SKM-1 treated with dmso at 0.1 percent for 144 hours (cell line): ENCODE measurements around the gene TECPR1.

Experiments used
- DNase-seq: peaks from one replicate; lab custom pipeline; 2025; ENCODE audit not compliant: unreplicated experiment; lab: John Stamatoyannopoulos, UW

Gene TECPR1

DNA sequence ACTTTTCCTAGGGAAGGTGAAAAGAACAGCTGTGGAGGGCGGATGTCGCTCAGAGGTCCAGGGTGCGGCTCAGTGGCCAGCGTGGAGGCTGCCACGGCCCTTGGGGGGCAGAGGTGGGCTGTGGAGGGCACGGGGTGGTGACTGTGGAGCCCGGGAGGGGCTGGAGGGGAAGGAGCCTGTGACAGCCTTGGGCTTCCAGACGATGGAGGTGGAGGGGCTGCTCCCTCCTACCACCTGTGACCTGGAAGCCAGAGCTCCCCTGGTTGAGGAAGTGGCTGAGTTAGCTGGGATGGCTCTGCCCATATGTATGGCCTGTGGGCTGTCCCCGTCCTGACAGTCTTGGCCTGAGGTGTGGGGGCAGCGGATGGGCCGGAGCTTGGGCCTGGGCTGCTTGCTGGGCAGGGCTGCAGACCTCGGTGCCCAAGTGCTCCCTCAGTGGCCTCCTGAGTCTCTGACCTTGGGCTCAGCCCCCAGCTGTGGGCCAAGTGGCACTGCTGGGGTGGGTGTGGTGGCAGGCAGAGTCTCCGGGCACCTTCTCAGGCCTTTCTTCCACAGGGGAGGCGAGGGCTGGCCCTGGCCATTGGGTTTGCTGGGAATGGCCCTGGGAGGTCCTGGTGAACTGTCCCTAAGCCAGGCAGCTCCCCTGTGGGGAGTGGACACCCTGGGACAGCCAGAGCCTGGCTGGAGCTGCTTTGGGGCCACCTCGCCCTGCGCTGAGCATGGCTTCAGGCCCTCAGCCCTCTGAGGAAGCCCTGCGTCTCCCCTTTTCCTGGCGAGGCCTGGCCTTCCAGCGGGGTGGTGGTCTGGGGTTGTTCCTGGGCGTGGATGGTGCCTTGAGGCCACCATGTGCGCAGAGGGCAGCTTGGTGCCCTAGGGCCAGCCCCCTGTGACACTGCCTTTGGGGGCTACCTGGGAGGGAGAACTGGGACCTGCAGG, 33.4 kb upstream of the TECPR1 start:
- no peak for DNase-seq

GRCh38 chr7:98284335-98285036, 32.5 kb upstream of the TECPR1 start:
- DNase-seq: no peak

DNA sequence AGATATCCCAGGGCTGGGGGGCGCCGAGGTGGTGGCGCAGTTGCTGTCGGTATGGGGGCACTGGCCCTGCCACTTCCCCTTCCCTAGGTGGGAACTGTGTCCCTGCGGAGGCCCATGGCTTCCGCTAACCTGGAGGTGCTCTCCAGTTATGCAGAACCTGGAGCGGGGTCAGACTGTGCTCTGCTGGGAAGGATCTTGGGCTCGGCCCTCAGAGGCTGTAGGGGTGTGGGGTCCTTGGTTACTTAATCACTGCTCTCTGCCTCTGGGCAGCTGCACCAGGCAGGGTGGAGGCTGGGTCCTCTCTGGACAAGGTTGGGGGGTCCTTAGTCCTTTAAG, 31.8 kb upstream of the TECPR1 start:
- no peak for DNase-seq

GRCh38 chr7:98283127-98283886, 31.3 kb upstream of the TECPR1 start:
- DNase-seq: peak; percentile 96

DNA sequence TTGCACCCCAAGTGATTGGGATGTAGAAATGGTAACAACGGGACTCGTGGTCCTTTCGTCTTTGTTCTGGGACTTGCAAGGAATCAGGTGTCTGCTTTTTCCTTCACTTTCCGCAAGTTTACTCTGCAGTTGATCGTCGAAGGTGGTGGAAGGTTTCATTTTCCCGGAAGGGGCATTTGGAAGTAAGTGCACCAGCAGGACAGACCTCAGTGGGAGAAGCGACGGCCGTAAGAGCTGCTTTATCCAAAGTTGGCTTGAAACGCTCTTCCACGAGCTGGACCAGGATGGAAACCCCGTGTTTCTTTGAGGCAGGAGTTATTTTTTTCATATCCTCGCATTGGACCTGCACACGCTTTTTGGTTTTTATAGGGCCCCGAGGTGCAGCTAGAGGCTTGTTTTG, 30.7 kb upstream of the TECPR1 start:
- no peak for DNase-seq

GRCh38 chr7:98281757-98282606, 29.9 kb upstream of the TECPR1 start:
- no peak for DNase-seq

GRCh38 chr7:98280791-98281756, 29.0 kb upstream of the TECPR1 start, which contains the start of gene BRI3:
Gene BRI3 (plus strand): TSS chr7:98281686. CDS start chr7:98281796, 110 bp downstream.
- peak; percentile 75 for DNase-seq

DNA sequence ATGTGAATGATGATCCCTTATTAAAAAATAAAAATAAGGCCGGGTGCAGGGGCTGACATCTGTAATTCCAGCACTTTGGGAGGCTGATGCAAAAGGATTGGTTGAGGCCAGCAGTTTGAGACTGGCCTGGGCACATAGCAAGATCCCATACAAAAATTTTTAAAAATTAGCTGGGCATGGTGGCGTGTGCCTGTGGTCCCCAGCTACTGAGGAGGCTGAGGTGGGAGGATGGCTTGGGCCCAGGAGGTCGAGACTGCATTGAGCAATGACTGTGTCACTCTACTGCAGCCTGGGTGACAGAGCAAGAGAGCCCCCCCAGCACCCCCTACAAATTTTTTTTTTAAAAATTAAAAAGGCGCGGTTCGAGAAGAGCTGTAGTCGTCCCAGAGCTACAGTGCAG, 28.3 kb upstream of the TECPR1 start:
- no peak for DNase-seq

DNA sequence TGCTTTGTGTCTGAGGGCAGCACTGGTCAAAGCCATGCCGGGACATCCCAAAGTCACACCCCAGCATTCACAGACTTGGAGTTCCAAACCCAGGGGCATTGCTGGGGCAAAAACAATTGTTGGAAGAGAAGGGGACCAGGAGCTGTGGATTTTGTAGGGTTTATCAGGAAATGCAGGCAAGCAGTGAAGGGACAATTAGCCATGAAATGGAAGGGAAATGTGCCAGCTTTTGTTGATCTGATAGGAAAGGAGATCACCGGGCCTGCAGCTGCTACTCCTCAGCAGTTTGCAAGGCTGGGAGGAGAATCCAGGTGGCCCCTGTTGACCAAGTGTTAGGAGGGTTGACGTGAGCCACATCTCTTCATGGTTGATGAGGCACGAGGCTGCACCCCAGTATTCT, 26.9 kb upstream of the TECPR1 start:
- no peak for DNase-seq

DNA sequence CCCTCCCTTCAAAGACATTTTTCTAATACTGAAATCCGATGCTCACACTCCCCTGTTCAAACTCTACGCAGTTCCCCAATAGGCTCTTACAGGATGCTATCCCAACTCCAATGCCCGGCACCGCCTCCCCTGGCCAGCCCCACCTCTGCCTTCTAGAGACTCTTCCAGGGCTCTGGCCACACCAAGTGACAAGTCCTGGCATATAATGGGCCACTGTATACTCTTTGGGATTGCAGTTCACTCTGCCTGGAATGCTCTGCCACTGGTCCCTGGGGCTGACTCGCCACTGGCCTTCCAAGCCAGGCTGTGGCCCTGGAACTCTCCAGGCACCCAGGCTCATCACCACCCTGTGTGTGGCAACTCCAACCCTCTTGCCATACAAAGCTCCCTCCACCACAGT, 26.4 kb upstream of the TECPR1 start:
- DNase-seq: no peak

DNA sequence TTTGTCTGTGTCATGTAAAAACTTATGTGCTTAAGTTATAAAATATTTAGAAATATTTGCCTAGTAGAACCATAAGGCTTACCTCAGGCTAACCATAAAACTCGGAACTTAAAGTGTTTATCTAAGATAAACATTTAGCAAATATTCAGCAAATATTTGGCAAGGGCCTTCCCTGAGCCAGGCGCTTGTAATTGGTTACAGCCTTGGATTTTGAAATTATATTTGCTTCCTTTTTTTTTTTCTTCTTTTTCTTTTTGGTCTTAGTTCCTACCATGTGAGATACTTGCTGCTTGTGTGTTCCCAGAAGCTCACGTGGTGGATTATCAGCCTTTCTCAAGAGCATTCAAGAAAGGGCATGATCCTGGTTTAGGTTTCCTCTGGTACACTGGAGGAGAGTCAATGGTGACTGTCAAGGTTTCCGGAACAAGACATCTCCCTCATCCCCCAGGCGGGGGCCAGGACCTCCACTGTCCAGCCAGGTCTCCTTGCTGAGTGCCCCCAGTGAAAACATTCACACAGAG, 24.3 kb upstream of the TECPR1 start:
- DNase-seq: peak; percentile 69

DNA sequence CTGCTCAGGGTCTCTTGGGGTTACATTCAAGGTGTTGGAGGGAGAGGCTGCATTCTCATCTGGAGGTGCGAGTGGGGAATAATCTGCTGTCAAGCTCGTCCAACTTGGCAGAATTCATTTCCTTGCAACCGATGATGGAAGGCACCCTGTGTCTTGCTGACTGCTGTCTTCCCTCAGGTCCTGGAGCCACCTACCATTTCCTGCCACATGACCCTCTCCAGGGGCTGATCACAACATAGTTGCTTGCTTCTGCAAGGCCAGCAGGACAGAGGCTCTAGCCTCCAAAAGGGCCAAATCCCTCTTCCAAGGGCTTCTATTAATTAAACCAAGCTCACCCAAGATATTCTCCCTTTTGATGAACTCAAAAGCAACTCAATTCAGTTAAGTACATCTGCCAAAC, 15.3 kb upstream of the TECPR1 start:
- DNase-seq: no peak

DNA sequence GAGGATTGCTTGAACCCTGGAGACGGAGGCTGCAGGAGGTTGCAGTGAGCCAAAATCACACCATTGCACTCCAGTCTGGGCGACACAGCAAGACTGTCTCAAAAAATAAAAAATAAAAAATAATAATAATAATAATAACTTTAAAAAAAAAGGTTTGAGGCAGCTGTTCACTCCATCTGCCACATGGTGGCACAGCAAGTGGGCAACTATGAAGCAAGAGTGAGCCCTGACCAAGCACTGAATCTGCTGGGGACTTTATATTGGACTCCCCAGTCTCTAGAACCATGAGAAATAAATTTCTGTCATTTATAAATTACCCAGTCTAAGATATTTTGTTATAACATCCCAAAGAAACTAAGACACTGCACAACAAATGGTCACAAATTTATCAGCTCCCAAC, 14.8 kb upstream of the TECPR1 start:
- DNase-seq: no peak

GRCh38 chr7:98265841-98266271, 13.8 kb upstream of the TECPR1 start:
- DNase-seq: no peak

DNA sequence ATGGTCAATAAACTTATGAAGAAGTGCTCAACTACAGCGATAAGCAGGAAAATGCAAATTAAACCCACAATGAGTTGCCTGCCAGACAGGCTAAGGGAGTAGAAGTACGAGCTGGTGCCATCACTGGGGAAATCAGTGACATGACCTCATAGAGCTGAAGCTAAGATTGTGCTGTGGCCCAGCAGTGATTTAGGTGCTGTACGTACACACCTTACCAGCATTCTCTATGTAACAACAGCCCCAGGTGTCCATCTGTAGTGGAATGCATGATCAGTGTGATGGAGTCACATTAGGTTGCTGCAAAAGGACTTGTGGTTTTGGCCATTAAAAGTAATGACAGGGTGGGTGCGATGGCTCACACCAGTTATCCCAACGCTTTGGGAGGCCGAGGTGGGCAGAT, 5.7 kb upstream of the TECPR1 start:
- DNase-seq: no peak

- no peak for DNase-seq
These were observed 4.4 kb upstream of the TECPR1 start for GRCh38 chr7:98256431-98256830.

DNA sequence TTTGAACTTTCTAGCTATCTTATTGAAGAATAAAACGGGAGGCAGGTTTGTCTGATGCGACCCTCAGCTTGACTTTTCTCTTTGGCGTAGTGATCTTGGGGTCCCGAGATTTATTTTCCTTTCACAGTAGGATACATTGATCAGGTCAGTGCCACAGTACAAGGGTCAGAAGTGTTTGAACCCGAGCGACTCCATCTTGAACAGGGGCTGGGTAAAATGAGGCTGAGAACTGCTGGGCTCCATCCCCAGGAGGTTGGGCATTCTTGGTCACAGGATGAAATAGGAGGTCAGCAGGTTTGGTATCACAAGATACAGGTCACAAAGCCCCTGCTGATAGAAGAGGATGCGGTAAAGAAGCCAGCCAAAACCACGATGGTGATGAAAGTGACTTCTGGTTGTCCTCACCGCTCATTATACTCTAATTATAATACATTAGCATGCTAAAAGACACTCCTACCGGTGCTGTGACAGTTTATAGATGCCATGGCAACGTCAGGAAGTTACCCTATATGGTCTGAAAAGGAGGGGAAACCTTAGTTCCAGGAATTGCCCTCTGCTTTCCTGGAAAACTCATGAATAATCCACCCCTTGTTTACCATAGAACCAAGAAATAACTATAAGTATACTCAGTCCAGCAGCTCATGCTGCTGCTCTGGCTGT, 3.0 kb upstream of the TECPR1 start:
- DNase-seq: no peak

DNA sequence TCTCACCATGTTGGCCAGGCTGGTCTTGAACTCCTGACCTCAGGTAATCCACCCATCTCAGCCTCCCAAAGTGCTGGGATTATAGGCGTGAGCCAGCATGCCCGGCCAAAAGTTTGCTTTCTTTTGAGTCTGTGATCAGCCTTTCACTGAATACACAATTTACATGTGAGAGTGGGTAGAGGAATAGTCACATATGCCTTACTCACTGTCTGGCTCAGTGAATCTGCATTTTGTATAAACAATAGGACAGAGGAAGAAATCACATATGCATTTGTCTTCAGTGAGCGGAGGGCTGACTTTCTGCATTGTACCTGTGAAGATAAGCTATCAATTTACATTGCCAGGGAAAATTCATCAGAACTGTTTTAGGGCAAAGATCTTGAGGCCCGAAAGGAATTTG, 2.5 kb upstream of the TECPR1 start:
- no peak for DNase-seq
